Measurements from ENCODE around the gene EMSY. TPM values are rescaled to one million over a fixed set of nuclear protein-coding genes. Genes with fewer than 3 reads are reported as not detected.
"Not testable (repeated sequence)": the region's sequence is repeated elsewhere in the genome, so short reads cannot be mapped to it uniquely, and the experiment has no call there.

The EMSY gene
- total and polyA plus RNA-seq, 5 donors from 2014 or later = 18.2 to 43.4 (median 19.8) TPM

DNA sequence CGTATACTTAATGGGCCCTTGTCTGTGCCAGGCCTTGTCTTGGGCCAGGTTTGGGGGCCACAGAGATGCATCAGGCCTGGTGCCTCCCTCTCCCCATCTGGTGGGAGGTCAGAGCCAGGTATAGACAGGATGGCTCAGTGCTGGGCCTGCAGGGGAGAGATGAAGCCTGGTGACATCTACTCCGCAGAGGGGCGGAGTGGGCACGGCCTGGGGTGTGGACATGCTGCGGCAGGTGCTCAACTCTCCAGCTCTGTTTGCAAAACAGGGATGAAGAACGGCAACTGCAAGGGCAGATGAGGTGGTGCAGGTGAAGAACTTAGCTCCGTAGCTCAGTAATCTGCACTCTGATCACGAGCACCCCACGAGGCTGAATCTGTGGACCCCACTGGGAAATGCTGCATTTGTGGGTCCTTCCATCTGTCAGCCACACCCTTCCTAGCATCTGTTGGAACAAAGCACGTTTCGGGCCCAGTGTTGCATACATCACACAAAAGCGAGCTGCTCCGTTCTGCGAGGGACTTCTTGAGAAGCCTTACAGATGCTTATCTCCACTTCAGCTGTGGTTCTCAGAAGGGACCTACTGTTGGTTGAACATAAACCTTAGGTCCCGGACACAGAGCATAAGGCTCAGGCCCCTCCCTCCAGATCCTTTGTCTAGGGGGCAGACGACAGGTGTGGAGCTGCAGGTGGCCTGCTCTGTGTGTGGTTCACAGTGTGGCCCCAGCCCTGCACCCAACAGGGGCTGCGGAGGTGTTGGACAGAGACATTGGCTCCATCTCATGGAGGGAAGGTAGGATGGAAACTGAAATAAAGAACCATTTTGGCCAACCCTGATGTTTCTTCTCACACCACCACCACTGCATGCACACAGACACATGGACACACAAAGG is 147.5 kb downstream of the EMSY start:
- H3K4me3 Mint-ChIP-seq = peak overlapping the region in 3 of 4 donors; percentile 33 to 58 (median 35)
- H3K36me3 ChIP-seq (ENCODE audit: control insufficient read depth, insufficient read depth, low read length) = no peaks in the 10 kb centered on the region
- no peaks in the 10 kb centered on the region for H3K27me3 Mint-ChIP-seq
- no peaks in the 10 kb centered on the region for H3K36me3 Mint-ChIP-seq
- H3K4me1 Mint-ChIP-seq = peaks cover 28 to 92% (median 73%) of the 10 kb centered on the region in 4 donors
- H3K4me3 ChIP-seq (ENCODE audit: low read depth, low read length) = peak overlapping the region; percentile 32
- peak overlapping the region; percentile 79 to 100 (median 97) for H3K27ac Mint-ChIP-seq
- H3K4me1 ChIP-seq (ENCODE audit: control insufficient read depth, insufficient read depth, low read length, poor library complexity, severe bottlenecking) = peaks cover 64% of the 10 kb centered on the region
- H3K9me3 Mint-ChIP-seq = peaks cover 0 to 5% (median 0%) of the 10 kb centered on the region in 7 donors
- DNase-seq = peak in 1 of 3 donors; percentile 95
- peak overlapping the region; percentile 60 for H3K27ac ChIP-seq (ENCODE audit: insufficient read depth, low read length, poor library complexity, severe bottlenecking)
- no peaks in the 10 kb centered on the region for H3K9me3 ChIP-seq (ENCODE audit: control insufficient read depth in 2 of 2, low read length in 2 of 2)
- peak; percentile 32 to 48 for ATAC-seq (ENCODE audit: low read depth in 2 of 2)
- H3K27me3 ChIP-seq (ENCODE audit: control insufficient read depth, insufficient read depth, low read length) = no peaks in the 10 kb centered on the region

DNA sequence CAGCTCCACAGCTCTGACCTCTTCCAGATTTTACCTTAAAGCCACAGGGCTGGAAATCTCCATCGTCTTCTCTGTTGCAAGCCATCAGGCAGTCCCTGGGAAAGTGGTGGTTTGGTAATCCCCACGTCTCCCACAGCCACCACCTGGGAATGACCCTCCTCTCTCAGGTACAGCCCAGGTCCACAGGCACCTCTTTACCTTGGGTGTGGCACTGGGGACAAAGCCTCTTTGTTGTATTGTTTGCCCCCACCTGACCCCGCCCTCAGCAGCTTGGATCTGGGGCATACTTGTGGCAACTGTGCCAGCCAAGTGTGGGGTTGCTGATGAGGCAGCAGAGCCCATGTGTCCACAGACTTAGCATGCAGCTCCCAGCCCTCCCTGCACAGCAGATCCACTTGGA is 148.1 kb downstream of the EMSY start:
- ATAC-seq (ENCODE audit: low read depth in 2 of 2) (no peak), DNase-seq (peak in 1 of 3 donors; percentile 45)
- H3K4me3 Mint-ChIP-seq = peak overlapping the region in 3 of 4 donors; percentile 35 to 74 (median 48)
- H3K4me1 Mint-ChIP-seq = peaks cover 23 to 92% (median 68%) of the 10 kb centered on the region in 4 donors
- no peaks in the 10 kb centered on the region for H3K27me3 Mint-ChIP-seq
- peaks cover 61% of the 10 kb centered on the region for H3K4me1 ChIP-seq (ENCODE audit: control insufficient read depth, insufficient read depth, low read length, poor library complexity, severe bottlenecking)
- no peaks in the 10 kb centered on the region for H3K27me3 ChIP-seq (ENCODE audit: control insufficient read depth, insufficient read depth, low read length)
- no peak overlapping the region for H3K4me3 ChIP-seq (ENCODE audit: low read depth, low read length)
- H3K27ac ChIP-seq (ENCODE audit: insufficient read depth, low read length, poor library complexity, severe bottlenecking) = no peak overlapping the region
- H3K9me3 Mint-ChIP-seq = peaks cover 0 to 5% (median 0%) of the 10 kb centered on the region in 7 donors
- H3K36me3 ChIP-seq (ENCODE audit: control insufficient read depth, insufficient read depth, low read length) = no peaks in the 10 kb centered on the region
- no peaks in the 10 kb centered on the region for H3K36me3 Mint-ChIP-seq
- H3K27ac Mint-ChIP-seq = peak overlapping the region; percentile 10 to 100 (median 62)
- no peaks in the 10 kb centered on the region for H3K9me3 ChIP-seq (ENCODE audit: control insufficient read depth in 2 of 2, low read length in 2 of 2)

DNA sequence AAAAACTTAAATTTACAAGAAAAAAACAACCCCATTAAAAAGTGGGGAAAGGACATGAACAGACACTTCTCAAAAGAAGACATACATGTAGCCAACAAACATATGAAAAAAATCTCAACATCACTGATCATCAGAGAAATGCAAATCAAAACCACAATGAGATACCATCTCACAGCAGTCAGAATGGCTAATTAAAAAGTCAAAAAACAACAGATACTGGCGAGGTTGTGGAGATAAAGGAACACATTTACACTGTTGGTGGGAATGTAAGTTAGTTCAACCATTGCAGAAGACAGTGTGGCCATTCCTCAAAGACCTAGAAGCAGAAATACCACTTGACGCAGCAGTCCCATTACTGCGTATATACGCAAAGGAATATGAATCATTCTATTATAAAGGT is 150.3 kb downstream of the EMSY start:
- H3K9me3 ChIP-seq (ENCODE audit: control insufficient read depth in 2 of 2, low read length in 2 of 2); H3K36me3 ChIP-seq (ENCODE audit: control insufficient read depth, insufficient read depth, low read length); H3K27me3 ChIP-seq (ENCODE audit: control insufficient read depth, insufficient read depth, low read length); ATAC-seq (ENCODE audit: low read depth in 2 of 2); H3K27ac ChIP-seq (ENCODE audit: insufficient read depth, low read length, poor library complexity, severe bottlenecking); H3K9me3 Mint-ChIP-seq; H3K36me3 Mint-ChIP-seq; H3K27me3 Mint-ChIP-seq; H3K4me3 ChIP-seq (ENCODE audit: low read depth, low read length): not testable (repeated sequence)
- peak overlapping the region; percentile 58 to 76 (median 75) for H3K27ac Mint-ChIP-seq
- peak in 2 of 3 donors; percentile 44 to 54 for DNase-seq
- H3K4me1 ChIP-seq (ENCODE audit: control insufficient read depth, insufficient read depth, low read length, poor library complexity, severe bottlenecking) = peaks cover 46% of the 10 kb centered on the region
- peaks cover 16 to 78% (median 53%) of the 10 kb centered on the region in 4 donors for H3K4me1 Mint-ChIP-seq
- peak overlapping the region in 2 of 4 donors; percentile 13 to 65 for H3K4me3 Mint-ChIP-seq

DNA sequence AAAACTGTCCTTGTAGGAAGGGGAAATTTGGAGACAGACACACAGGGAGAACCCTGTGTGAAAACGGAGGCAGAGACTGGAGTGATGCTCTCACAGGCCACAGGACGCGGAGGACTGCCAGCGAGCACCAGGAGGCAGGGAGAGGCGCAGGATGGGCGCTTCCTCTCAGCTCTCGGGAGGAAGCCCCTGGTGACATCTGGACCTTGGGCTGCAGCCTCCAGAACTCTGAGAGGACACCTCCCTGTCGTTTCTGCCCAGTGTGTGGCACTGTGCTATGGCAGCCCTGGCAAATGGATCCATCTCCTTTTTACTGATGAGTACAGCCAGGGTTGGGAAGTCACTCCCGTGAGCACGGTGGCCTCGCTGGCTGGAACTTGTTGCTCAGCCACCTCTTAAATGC is 151.8 kb downstream of the EMSY start:
- H3K27ac ChIP-seq (ENCODE audit: insufficient read depth, low read length, poor library complexity, severe bottlenecking) = no peak overlapping the region

DNA sequence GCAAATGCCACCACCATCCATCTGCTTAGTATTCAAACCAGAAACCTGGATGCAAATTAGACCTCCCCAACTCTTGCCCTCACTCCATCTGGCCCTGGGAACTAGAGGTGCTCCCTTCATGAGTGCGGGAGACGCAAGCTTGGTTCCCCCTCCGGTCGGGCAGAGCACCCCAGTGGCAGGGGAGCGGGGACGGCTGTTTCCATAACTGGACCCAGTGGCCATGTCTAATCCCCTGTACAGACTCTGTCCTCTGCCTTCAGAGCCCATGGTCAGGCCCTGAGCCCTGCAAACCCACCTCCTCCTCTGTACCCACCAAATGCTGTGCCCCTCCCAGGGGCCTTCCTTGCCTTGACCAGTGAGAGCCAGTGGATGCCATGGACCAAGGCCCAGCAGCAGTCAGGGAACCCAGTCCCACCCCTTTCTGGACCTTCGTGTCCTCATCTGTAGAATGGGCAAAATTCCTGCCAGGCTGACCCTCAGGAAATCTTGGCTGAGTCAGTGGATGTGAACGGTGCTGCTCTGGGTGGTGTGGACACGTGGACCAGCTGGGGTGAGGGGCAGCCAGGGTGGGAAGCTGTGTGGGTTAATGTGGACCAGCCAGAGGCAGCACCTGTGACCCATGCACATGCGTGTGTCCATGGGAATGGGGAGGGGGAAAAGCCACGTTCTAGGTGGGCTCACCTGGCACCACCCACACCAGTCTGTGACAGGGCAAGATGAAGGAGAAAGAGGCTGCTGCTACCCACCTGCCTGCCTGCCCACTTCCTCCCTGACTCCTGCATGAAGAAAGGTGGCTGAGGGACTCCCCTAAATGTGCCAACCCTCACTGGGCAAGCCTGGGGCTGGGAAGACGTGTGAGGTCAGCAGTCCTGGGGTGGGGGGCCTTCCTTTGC is 153.0 kb downstream of the EMSY start:
- Histone ChIP-seq H3K27ac (ENCODE audit: insufficient read depth, low read length, poor library complexity, severe bottlenecking) (peak overlapping the region; percentile 31), H3K4me3 (ENCODE audit: low read depth, low read length) (no peak overlapping the region), H3K9me3 (ENCODE audit: control insufficient read depth in 2 of 2, low read length in 2 of 2) (no peaks in the 10 kb centered on the region), H3K36me3 (ENCODE audit: control insufficient read depth, insufficient read depth, low read length) (no peaks in the 10 kb centered on the region), H3K27me3 (ENCODE audit: control insufficient read depth, insufficient read depth, low read length) (no peaks in the 10 kb centered on the region), H3K4me1 (ENCODE audit: control insufficient read depth, insufficient read depth, low read length, poor library complexity, severe bottlenecking) (peaks cover 19% of the 10 kb centered on the region)
- peak overlapping the region; percentile 26 to 91 (median 81) for H3K27ac Mint-ChIP-seq
- DNase-seq = peak in 1 of 3 donors; percentile 67
- no peaks in the 10 kb centered on the region for H3K36me3 Mint-ChIP-seq
- H3K4me3 Mint-ChIP-seq = peak overlapping the region in 1 of 4 donors; percentile 57
- H3K4me1 Mint-ChIP-seq = peaks cover 16 to 51% (median 33%) of the 10 kb centered on the region in 4 donors
- H3K27me3 Mint-ChIP-seq = no peaks in the 10 kb centered on the region
- peak; percentile 63 to 74 for ATAC-seq (ENCODE audit: low read depth in 2 of 2)
- H3K9me3 Mint-ChIP-seq = peaks cover 0 to 5% (median 0%) of the 10 kb centered on the region in 7 donors

More for the DNA sequence above, 151.8 kb downstream of the EMSY start:
- Mint-ChIP-seq H3K4me1 (peaks cover 16 to 62% (median 42%) of the 10 kb centered on the region in 4 donors), H3K9me3 (peaks cover 0 to 5% (median 0%) of the 10 kb centered on the region in 7 donors), H3K27ac (peak overlapping the region in 2 of 3 donors; percentile 75 to 78), H3K4me3 (no peak overlapping the region), H3K27me3 (no peaks in the 10 kb centered on the region), H3K36me3 (no peaks in the 10 kb centered on the region)
- Histone ChIP-seq H3K4me1 (ENCODE audit: control insufficient read depth, insufficient read depth, low read length, poor library complexity, severe bottlenecking) (peaks cover 30% of the 10 kb centered on the region), H3K9me3 (ENCODE audit: control insufficient read depth in 2 of 2, low read length in 2 of 2) (no peaks in the 10 kb centered on the region), H3K36me3 (ENCODE audit: control insufficient read depth, insufficient read depth, low read length) (no peaks in the 10 kb centered on the region), H3K27me3 (ENCODE audit: control insufficient read depth, insufficient read depth, low read length) (no peaks in the 10 kb centered on the region), H3K4me3 (ENCODE audit: low read depth, low read length) (no peak overlapping the region)
- DNase-seq = no peak
- no peak for ATAC-seq (ENCODE audit: low read depth in 2 of 2)

DNA sequence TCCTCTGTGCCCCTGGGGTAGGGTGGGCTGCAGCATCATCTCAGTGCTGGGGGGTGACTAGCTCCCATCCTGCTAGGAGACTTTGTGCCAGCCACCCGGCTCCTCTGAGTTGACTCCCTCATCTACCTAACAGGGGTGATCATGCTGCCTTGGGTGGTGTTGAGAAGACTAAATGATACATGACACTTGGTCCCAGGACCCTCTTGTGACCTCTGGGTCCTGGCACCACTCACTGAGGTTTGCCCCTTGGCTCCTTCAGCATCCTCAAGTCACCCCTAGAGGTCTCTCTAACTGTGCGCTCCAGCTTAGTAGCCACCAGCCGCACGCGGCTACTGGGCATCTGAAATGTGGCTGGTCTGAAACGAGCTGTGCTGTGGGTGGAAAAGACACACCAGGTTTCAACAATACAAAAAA is 153.6 kb downstream of the EMSY start:
- peak; percentile 53 for ATAC-seq (ENCODE audit: low read depth in 2 of 2)
- no peak overlapping the region for H3K4me3 ChIP-seq (ENCODE audit: low read depth, low read length)
- H3K36me3 ChIP-seq (ENCODE audit: control insufficient read depth, insufficient read depth, low read length) = no peaks in the 10 kb centered on the region
- H3K4me1 ChIP-seq (ENCODE audit: control insufficient read depth, insufficient read depth, low read length, poor library complexity, severe bottlenecking) = peaks cover 14% of the 10 kb centered on the region
- no peaks in the 10 kb centered on the region for H3K27me3 Mint-ChIP-seq
- peaks cover 14 to 44% (median 27%) of the 10 kb centered on the region in 4 donors for H3K4me1 Mint-ChIP-seq
- H3K27ac Mint-ChIP-seq = peak overlapping the region in 1 of 3 donors; percentile 85
- H3K9me3 Mint-ChIP-seq = peaks cover 0 to 5% (median 0%) of the 10 kb centered on the region in 7 donors
- no peaks in the 10 kb centered on the region for H3K9me3 ChIP-seq (ENCODE audit: control insufficient read depth in 2 of 2, low read length in 2 of 2)
- no peaks in the 10 kb centered on the region for H3K36me3 Mint-ChIP-seq
- DNase-seq = peak in 1 of 3 donors; percentile 58
- H3K4me3 Mint-ChIP-seq = peak overlapping the region in 1 of 4 donors; percentile 57
- no peaks in the 10 kb centered on the region for H3K27me3 ChIP-seq (ENCODE audit: control insufficient read depth, insufficient read depth, low read length)
- H3K27ac ChIP-seq (ENCODE audit: insufficient read depth, low read length, poor library complexity, severe bottlenecking) = peak overlapping the region; percentile 31
